Spleen (tissue), 11 donors: Measurements from ENCODE around the gene TCEANC. TPM values are rescaled to one million over a fixed set of nuclear protein-coding genes. Genes with fewer than 3 reads are reported as not detected.

ENCODE experiments used
- DNase-seq: peaks from one replicate; pipeline ENCODE4 v3.0.0-alpha.2; 2020
- H3K27ac ChIP-seq, 8 donors: fragments of 200-600 bp; sonication (generic) in 7 of 8; 1 replicate in 4 of 8; 2 replicates in 4 of 8; pipeline versions ENCODE4 v1.5.0 to v1.8.0; 2016 to 2021; ENCODE audit warnings: inconsistent platforms in 4 of 8, mild to moderate bottlenecking in 4 of 8, moderate library complexity in 1 of 8
- H3K27me3 ChIP-seq, 7 donors: fragments of 200-600 bp; sonication (generic) in 6 of 7; replicated peaks in 1 of 7; 1 replicate in 4 of 7; 2 replicates in 3 of 7; pipeline versions ENCODE4 v1.5.0 to v1.8.0; 2016 to 2021; ENCODE audit warnings: inconsistent platforms in 3 of 7, mild to moderate bottlenecking in 1 of 7
- H3K36me3 ChIP-seq, 6 donors: fragments of 200-600 bp; sonication (generic) in 5 of 6; 1 replicate in 4 of 6; 2 replicates in 2 of 6; pipeline versions ENCODE4 v1.5.0 to v1.8.0; 2016 to 2021; ENCODE audit warnings: inconsistent platforms in 2 of 6
- H3K4me1 ChIP-seq, 6 donors: fragments of 200-600 bp; sonication (generic) in 5 of 6; 1 replicate in 3 of 6; 2 replicates in 3 of 6; pipeline versions ENCODE4 v1.5.0 to v1.8.0; 2016 to 2021; ENCODE audit warnings: inconsistent platforms in 3 of 6
- H3K4me3 ChIP-seq, 8 donors: fragments of 200-600 bp; sonication (generic) in 7 of 8; 1 replicate in 4 of 8; 2 replicates in 4 of 8; pipeline versions ENCODE4 v1.5.0 to v1.8.0; 2016 to 2021; ENCODE audit warnings: inconsistent platforms in 4 of 8, mild to moderate bottlenecking in 4 of 8, moderate library complexity in 2 of 8
- H3K9me3 ChIP-seq, 8 donors: fragments of 200-600 bp; sonication (generic) in 7 of 8; 1 replicate in 4 of 8; 2 replicates in 4 of 8; pipeline versions ENCODE4 v1.5.0 to v1.8.0; 2016 to 2021; ENCODE audit warnings: inconsistent platforms in 4 of 8
- POLR2A ChIP-seq, 3 donors: fragments of 450-650 bp; IDR thresholded peaks; one replicate each; pipeline ENCODE4 v1.5.1; 2017; ENCODE audit warnings: antibody characterized with exemption in 3 of 3, mild to moderate bottlenecking in 1 of 3
- POLR2AphosphoS5 ChIP-seq, 3 donors: sonication (generic); formaldehyde crosslinking; IDR thresholded peaks; one replicate each; pipeline ENCODE4 v1.5.1; 2017; ENCODE audit warnings: antibody characterized with exemption in 3 of 3
- WGBS, 5 donors: extraction: QIAGEN DNeasy Blood & Tissue Kit in 3 of 5; methylation state at CpG; one replicate each; pipeline versions ENCODE4 v1.1.5 to v1.1.7; 2013 to 2018; 5-methylcytosine and 5-hydroxymethylcytosine counted together
- intact Hi-C: fragments of 100-400 bp; cut with DNase I; formaldehyde crosslinking; loops from one replicate; pipeline ENCODE4 v1.15.0; 2023; ENCODE audit warnings: low total_unique reads
- polyA plus RNA-seq, 3 donors: library from polyadenylated mRNA; stranded (reverse); fragments of 200-250 nt; gene quantifications; one replicate each; pipeline ENCODE4 v1.2.1, GENCODE V29; 2013
- total RNA-seq, 7 donors: library from RNA; depleted of rRNA in 3 of 7; stranded (reverse); fragments of >200 nt in 3 of 7; fragmentation: NEBNext Ultra II Directional in 4 of 7; extraction: Animal tissue kit (Norgen Biotek cat#: 25700) in 4 of 7; gene quantifications; one replicate each; pipeline versions ENCODE4 v1.1.0 to v1.2.1, GENCODE V29; 2016 to 2021
- TF ChIP-seq, protein P1 (sequence below), 11 experiments: fragments of 200-600 bp in 7 of 11; fragments of 450-650 bp in 4 of 11; sonication (generic) in 4 of 11; IDR thresholded peaks in 8 of 11; conservative IDR thresholded peaks in 3 of 11; 1 replicate in 7 of 11; 2 replicates in 4 of 11; pipeline versions ENCODE4 v1.4.0 to v1.8.0; 2016 to 2021; ENCODE audit warnings: antibody characterized with exemption in 11 of 11, inconsistent platforms in 4 of 11, mild to moderate bottlenecking in 1 of 11
- donor health status: healthy with polysubstance abuse.
- donor health status: DM: no; HTN: no; CAD: no; lungs with moderate emphysema.
- donor health status: DM: no; HTN: no; CAD: no.
- donor health status: Bipolar disorder and iron deficiency.
- donor health status: healthy.
- donor health status: DM: no; HTN: no; CAD: no.
- donor health status: DM: yes; HTN: yes; CAD: no.

The TCEANC gene
- total and polyA plus RNA-seq, 10 donors, result 2.6 to 11.6 (median 8.1) TPM

DNA sequence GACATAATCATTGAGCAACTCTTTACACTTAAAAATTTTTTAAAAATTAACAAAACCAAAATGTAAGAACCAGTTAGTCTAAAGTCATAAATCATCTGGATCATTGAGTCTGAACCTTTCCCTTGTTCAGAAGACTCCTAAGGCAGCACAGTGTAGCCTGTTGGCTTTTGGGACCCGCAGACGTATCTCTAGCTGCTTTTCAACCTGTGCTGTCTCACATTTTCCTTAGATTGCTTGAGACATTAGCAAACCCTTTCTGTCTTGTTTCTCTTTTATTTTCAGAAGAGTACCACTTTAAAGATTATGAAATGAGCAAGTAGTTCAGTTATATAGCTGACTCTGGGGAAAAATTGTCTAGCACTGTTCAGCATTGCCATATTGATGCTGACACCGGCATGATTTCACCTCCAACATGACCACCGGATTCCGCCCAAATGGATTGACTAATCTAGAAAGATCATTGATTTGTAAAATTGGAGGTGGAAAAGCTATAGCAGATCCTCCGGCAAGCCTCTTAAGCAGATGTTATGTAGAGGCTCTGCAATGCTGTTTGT is 8.9 kb downstream of the TCEANC start:
- peaks cover 0 to 63% (median 18%) of the 10 kb centered on the region in 6 donors for H3K36me3 ChIP-seq
- H3K27me3 ChIP-seq, result no peaks in the 10 kb centered on the region
- peaks cover 0 to 9% (median 5%) of the 10 kb centered on the region in 6 donors for H3K4me1 ChIP-seq
- WGBS, 5 donors, result 74 to 89% (median 81%) methylated on average over 6 of the region's 6 CpGs
- H3K27ac ChIP-seq, result peak overlapping the region in 6 of 8 donors; percentile 18 to 69 (median 54)
- intact Hi-C loops, result no loop called here
- no peaks in the 10 kb centered on the region for H3K9me3 ChIP-seq
- H3K4me3 ChIP-seq, result peak overlapping the region in 1 of 8 donors; percentile 8
- no peak for TF ChIP-seq POLR2A (IDR thresholded peaks at IDR 0.05)
- TF ChIP-seq, protein P1, sequence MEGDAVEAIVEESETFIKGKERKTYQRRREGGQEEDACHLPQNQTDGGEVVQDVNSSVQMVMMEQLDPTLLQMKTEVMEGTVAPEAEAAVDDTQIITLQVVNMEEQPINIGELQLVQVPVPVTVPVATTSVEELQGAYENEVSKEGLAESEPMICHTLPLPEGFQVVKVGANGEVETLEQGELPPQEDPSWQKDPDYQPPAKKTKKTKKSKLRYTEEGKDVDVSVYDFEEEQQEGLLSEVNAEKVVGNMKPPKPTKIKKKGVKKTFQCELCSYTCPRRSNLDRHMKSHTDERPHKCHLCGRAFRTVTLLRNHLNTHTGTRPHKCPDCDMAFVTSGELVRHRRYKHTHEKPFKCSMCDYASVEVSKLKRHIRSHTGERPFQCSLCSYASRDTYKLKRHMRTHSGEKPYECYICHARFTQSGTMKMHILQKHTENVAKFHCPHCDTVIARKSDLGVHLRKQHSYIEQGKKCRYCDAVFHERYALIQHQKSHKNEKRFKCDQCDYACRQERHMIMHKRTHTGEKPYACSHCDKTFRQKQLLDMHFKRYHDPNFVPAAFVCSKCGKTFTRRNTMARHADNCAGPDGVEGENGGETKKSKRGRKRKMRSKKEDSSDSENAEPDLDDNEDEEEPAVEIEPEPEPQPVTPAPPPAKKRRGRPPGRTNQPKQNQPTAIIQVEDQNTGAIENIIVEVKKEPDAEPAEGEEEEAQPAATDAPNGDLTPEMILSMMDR (IDR thresholded peaks at IDR 0.05 in 8 of 11, conservative IDR thresholded peaks at IDR 0.05 in 3 of 11), result no peak
- no peak for TF ChIP-seq POLR2AphosphoS5 (IDR thresholded peaks at IDR 0.05)
- DNase-seq, result no peak

DNA sequence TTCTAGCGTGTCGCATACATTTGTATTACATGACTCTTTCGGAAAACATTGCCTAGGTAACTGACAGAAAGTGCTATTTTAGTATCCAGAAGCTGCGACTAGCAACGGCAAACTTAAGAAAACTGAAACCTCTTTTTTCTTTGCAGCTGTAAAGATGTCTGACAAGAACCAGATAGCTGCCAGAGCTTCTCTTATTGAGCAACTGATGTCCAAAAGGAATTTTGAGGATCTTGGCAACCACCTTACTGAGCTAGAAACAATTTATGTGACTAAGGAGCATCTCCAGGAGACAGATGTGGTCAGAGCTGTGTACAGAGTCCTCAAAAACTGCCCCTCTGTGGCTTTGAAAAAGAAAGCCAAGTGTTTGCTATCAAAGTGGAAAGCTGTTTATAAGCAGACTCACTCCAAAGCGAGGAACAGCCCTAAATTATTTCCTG is 9.4 kb downstream of the TCEANC start:
- intact Hi-C loops, result no loop called here
- 66 to 85% (median 75%) methylated on average over 6 of the region's 6 CpGs for WGBS, 5 donors
- no peak for DNase-seq
- H3K27me3 ChIP-seq, result no peaks in the 10 kb centered on the region
- H3K4me3 ChIP-seq, result peak overlapping the region in 1 of 8 donors; percentile 8
- H3K27ac ChIP-seq, result peak overlapping the region in 6 of 8 donors; percentile 18 to 69 (median 54)
- peaks cover 0 to 9% (median 5%) of the 10 kb centered on the region in 6 donors for H3K4me1 ChIP-seq
- no peaks in the 10 kb centered on the region for H3K9me3 ChIP-seq
- no peak for TF ChIP-seq POLR2AphosphoS5 (IDR thresholded peaks at IDR 0.05)
- TF ChIP-seq, protein P1 (IDR thresholded peaks at IDR 0.05 in 8 of 11, conservative IDR thresholded peaks at IDR 0.05 in 3 of 11), result no peak
- no peak for TF ChIP-seq POLR2A (IDR thresholded peaks at IDR 0.05)
- peaks cover 0 to 58% (median 18%) of the 10 kb centered on the region in 6 donors for H3K36me3 ChIP-seq

DNA sequence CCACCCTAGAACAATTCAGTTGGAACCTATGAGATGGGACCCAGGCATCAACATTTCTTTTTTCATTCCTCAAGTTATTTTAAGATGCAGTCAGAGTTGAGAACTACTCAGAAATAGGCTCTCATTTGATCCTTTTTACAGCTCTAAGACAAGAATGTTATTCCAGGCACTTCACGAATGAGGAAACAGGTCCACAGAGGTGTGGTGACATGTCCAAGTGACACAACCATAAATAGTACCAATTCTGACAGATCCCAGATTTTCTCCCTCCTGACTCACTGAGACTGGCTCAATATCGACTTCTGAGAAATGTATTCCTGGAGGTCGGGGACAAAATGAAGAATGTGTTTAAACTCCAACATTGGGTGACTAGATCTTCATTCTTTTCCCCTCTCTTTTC is 11.1 kb downstream of the TCEANC start:
- TF ChIP-seq, protein P1 (IDR thresholded peaks at IDR 0.05 in 8 of 11, conservative IDR thresholded peaks at IDR 0.05 in 3 of 11), result no peak
- no peak for TF ChIP-seq POLR2A (IDR thresholded peaks at IDR 0.05)
- TF ChIP-seq POLR2AphosphoS5 (IDR thresholded peaks at IDR 0.05), result no peak
- WGBS, 5 donors, result 81 to 92% (median 87%) methylated on average over 3 of the region's 3 CpGs
- Histone ChIP-seq H3K27ac (peak overlapping the region in 1 of 8 donors; percentile 12), H3K9me3 (no peaks in the 10 kb centered on the region), H3K4me3 (no peak overlapping the region), H3K36me3 (peaks cover 0 to 57% (median 18%) of the 10 kb centered on the region in 6 donors), H3K27me3 (peaks cover 0 to 7% (median 0%) of the 10 kb centered on the region in 7 donors), H3K4me1 (peaks cover 0 to 3% (median 2%) of the 10 kb centered on the region in 6 donors)
- DNase-seq, result no peak
- intact Hi-C loops, result no loop called here

DNA sequence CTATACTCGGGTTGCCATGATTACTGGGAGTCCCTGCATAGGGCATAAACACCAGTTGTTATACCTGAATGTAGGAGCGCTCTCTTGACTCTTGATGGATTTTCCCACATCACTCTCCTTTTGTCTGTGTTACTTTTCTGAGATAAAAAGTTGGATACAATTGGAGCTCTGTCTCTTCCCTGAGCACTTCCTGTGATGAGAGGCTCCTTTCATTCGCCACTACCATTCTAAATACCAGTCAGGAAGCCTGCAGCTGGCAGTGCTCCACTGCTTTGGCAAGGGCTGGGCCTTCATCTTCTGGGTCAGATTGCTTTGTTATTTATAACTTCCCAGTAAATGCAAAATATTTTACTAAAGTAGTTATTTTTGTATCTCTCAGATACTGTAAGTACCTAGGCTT is 13.9 kb downstream of the TCEANC start:
- Histone ChIP-seq H3K36me3 (peaks cover 0 to 40% (median 13%) of the 10 kb centered on the region in 6 donors), H3K9me3 (no peaks in the 10 kb centered on the region), H3K4me1 (no peaks in the 10 kb centered on the region), H3K27ac (peak overlapping the region in 2 of 8 donors; percentile 9 to 21), H3K4me3 (no peak overlapping the region), H3K27me3 (peaks cover 0 to 17% (median 0%) of the 10 kb centered on the region in 7 donors)
- no peak for DNase-seq
- intact Hi-C loops, result no loop called here
- TF ChIP-seq POLR2AphosphoS5 (IDR thresholded peaks at IDR 0.05), result no peak
- TF ChIP-seq, protein P1 (IDR thresholded peaks at IDR 0.05 in 8 of 11, conservative IDR thresholded peaks at IDR 0.05 in 3 of 11), result no peak
- TF ChIP-seq POLR2A (IDR thresholded peaks at IDR 0.05), result no peak
- 69 to 85% (median 77%) methylated on average over 3 of the region's 3 CpGs for WGBS, 5 donors
